Activated CD8-positive, alpha-beta T cell treated with anti-CD3 and anti-CD28 coated beads for 36 hours (primary cell): ENCODE results near the gene HOXC9. TPM values are rescaled to one million over a fixed set of nuclear protein-coding genes. Genes with fewer than 3 reads are reported as not detected.

Experiments used
- ATAC-seq: fragments of 200-7000 bp; cut with Tn5 transposase; one replicate; pipeline ENCODE4 v1.10.0; 2021; ENCODE audit warnings: mild to moderate bottlenecking, moderate library complexity
- CTCF ChIA-PET: fragments of 350-600 bp; sonication (Branson Sonifier 250); formaldehyde crosslinking; loops from one replicate; lab custom pipeline; 2021; ENCODE audit warnings: antibody characterized with exemption; lab: Charles Lee
- POLR2A ChIA-PET: fragments of 350-600 bp; sonication (Branson Sonifier 250); formaldehyde crosslinking; loops from one replicate; lab custom pipeline; 2021; ENCODE audit warnings: antibody characterized with exemption; lab: Charles Lee
- DNase-seq: peaks from one replicate; pipeline ENCODE4 v3.0.0-alpha.2; 2020
- H3K27ac Mint-ChIP-seq: one replicate; pipeline ENCODE4 v1.8.0; 2021; ENCODE audit warnings: mild to moderate bottlenecking, mixed read lengths
- H3K27me3 Mint-ChIP-seq: one replicate; pipeline ENCODE4 v1.8.0; 2021; ENCODE audit warnings: mixed read lengths
- H3K36me3 Mint-ChIP-seq: one replicate; pipeline ENCODE4 v1.8.0; 2021; ENCODE audit warnings: low read depth, mixed read lengths
- H3K4me1 Mint-ChIP-seq: one replicate; pipeline ENCODE4 v1.8.0; 2021; ENCODE audit warnings: low read depth, mixed read lengths
- H3K4me3 Mint-ChIP-seq: one replicate; pipeline ENCODE4 v1.8.0; 2021; ENCODE audit warnings: mild to moderate bottlenecking, moderate library complexity, mixed read lengths
- H3K9me3 Mint-ChIP-seq: one replicate; pipeline ENCODE4 v1.8.0; 2021; ENCODE audit warnings: mixed read lengths
- CTCF ChIP-seq: fragments of 200-600 bp; IDR thresholded peaks from one replicate; pipeline ENCODE4 v1.8.0; 2022; ENCODE audit warnings: antibody characterized with exemption, mild to moderate bottlenecking
- intact Hi-C: fragments of 100-400 bp; cut with micrococcal nuclease; formaldehyde crosslinking; loops from one replicate; pipeline ENCODE4 v1.10.0; 2022
- total RNA-seq, 2 experiments: library from RNA; stranded (reverse); gene quantifications; one replicate each; pipeline ENCODE4 v1.2.3, GENCODE V29; 2021

HOXC9 gene
- total RNA-seq, 2 experiments from 2014 or later: not detected

GRCh38 chr12:53991077-53991460, 8.9 kb upstream of the HOXC9 start:
- DNase-seq (no peak), ATAC-seq (no peak)
- Mint-ChIP-seq H3K27me3 (peaks cover 92% of the 10 kb centered on the region), H3K36me3 (peaks cover 2% of the 10 kb centered on the region), H3K4me3 (no peak overlapping the region), H3K4me1 (peaks cover 43% of the 10 kb centered on the region), H3K27ac (no peak overlapping the region), H3K9me3 (no peaks in the 10 kb centered on the region)
- CTCF ChIA-PET: interaction anchor here (1.1 to 4.0 kb wide), 11 partner anchors 13 to 245 kb away, joined by 3 to 27 read pairs (median 5); partner anchors contain the start of gene HOXC8
- no peak for TF ChIP-seq CTCF
- intact Hi-C loops: loop anchor here (5.0 kb wide), 1 partner anchor 34 kb away; no protein-coding TSS in a partner anchor
- POLR2A ChIA-PET: interaction anchor here (0.8 to 1.2 kb wide), 2 partner anchors 39 to 201 kb away, joined by 3 read pairs; no protein-coding TSS in a partner anchor

GRCh38 chr12:53992377-53992889, 7.5 kb upstream of the HOXC9 start:
- no peak overlapping the region for H3K4me3 Mint-ChIP-seq
- intact Hi-C loops: loop anchor here (5.0 kb wide), 1 partner anchor 35 kb away; no protein-coding TSS in a partner anchor
- H3K4me1 Mint-ChIP-seq: peaks cover 43% of the 10 kb centered on the region
- DNase-seq (no peak), ATAC-seq (peak; percentile 32)
- H3K36me3 Mint-ChIP-seq: peaks cover 2% of the 10 kb centered on the region
- CTCF ChIA-PET: interaction anchor here (1.1 to 4.0 kb wide), 10 partner anchors 12 to 246 kb away, joined by 3 to 27 read pairs (median 4); partner anchors contain the start of genes HOXC5 and HOXC8
- POLR2A ChIA-PET: interaction anchor here (1.0 kb wide), 2 partner anchors 9 to 41 kb away, joined by 3 read pairs; no protein-coding TSS in a partner anchor
- H3K9me3 Mint-ChIP-seq: no peaks in the 10 kb centered on the region
- peaks cover 88% of the 10 kb centered on the region for H3K27me3 Mint-ChIP-seq
- H3K27ac Mint-ChIP-seq: no peak overlapping the region
- no peak for TF ChIP-seq CTCF

- intact Hi-C loops: loop anchor here (5.0 kb wide), 1 partner anchor 36 kb away; no protein-coding TSS in a partner anchor
- H3K27me3 Mint-ChIP-seq: peaks cover 88% of the 10 kb centered on the region
- H3K9me3 Mint-ChIP-seq: no peaks in the 10 kb centered on the region
- H3K4me3 Mint-ChIP-seq: no peak overlapping the region
- no peak overlapping the region for H3K27ac Mint-ChIP-seq
- H3K4me1 Mint-ChIP-seq: peaks cover 46% of the 10 kb centered on the region
- H3K36me3 Mint-ChIP-seq: peaks cover 2% of the 10 kb centered on the region
- ChIA-PET POLR2A (interaction anchor here (1.0 kb wide), 2 partner anchors 8 to 42 kb away, joined by 3 read pairs; no protein-coding TSS in a partner anchor), CTCF (interaction anchor here (1.3 to 4.0 kb wide), 7 partner anchors 9 to 247 kb away, joined by 3 to 27 read pairs (median 5); partner anchors contain the start of genes HOXC10 and HOXC5)
- no peak for ATAC-seq
- no peak for DNase-seq
- TF ChIP-seq CTCF: no peak
Measured at GRCh38 chr12:53993162-53994008, 6.6 kb upstream of the HOXC9 start.

GRCh38 chr12:53994009-53994263, 6.0 kb upstream of the HOXC9 start:
- H3K27me3 Mint-ChIP-seq: peaks cover 89% of the 10 kb centered on the region
- no peaks in the 10 kb centered on the region for H3K9me3 Mint-ChIP-seq
- H3K4me3 Mint-ChIP-seq: no peak overlapping the region
- CTCF ChIA-PET: interaction anchor here (1.3 to 4.0 kb wide), 4 partner anchors 9 to 222 kb away, joined by 3 to 18 read pairs (median 4); partner anchors contain the start of gene HOXC10
- POLR2A ChIA-PET: no interaction called here
- H3K36me3 Mint-ChIP-seq: peaks cover 2% of the 10 kb centered on the region
- DNase-seq (no peak), ATAC-seq (no peak)
- no peak overlapping the region for H3K27ac Mint-ChIP-seq
- no peak for TF ChIP-seq CTCF
- peaks cover 45% of the 10 kb centered on the region for H3K4me1 Mint-ChIP-seq
- intact Hi-C loops: loop anchor here (5.0 kb wide), 1 partner anchor 37 kb away; no protein-coding TSS in a partner anchor
